Glutamatergic neuron (in vitro differentiated cells): ENCODE data around the gene CRYGD. TPM values are rescaled to one million over a fixed set of nuclear protein-coding genes. Genes with fewer than 3 reads are reported as not detected.
A peak's percentile ranks its signal among the peaks of the same experiment; 100 is the strongest.

ENCODE experiments used
- DNase-seq: peaks from one replicate; pipeline ENCODE4 v3.0.0; 2022
- H3K27ac Mint-ChIP-seq: one replicate; pipeline ENCODE4 v1.8.0; 2020; ENCODE audit warnings: mild to moderate bottlenecking, mixed read lengths, inconsistent platforms; ENCODE audit not compliant: unreplicated experiment
- H3K27me3 Mint-ChIP-seq: one replicate; pipeline ENCODE4 v1.8.0; 2020; ENCODE audit warnings: mild to moderate bottlenecking, moderate library complexity, mixed read lengths, inconsistent platforms; ENCODE audit not compliant: unreplicated experiment
- H3K36me3 Mint-ChIP-seq: one replicate; pipeline ENCODE4 v1.8.0; 2020; ENCODE audit warnings: mild to moderate bottlenecking, mixed read lengths, inconsistent platforms; ENCODE audit not compliant: unreplicated experiment
- H3K4me1 Mint-ChIP-seq: one replicate; pipeline ENCODE4 v1.8.0; 2020; ENCODE audit warnings: mild to moderate bottlenecking, low read depth, mixed read lengths, inconsistent platforms; ENCODE audit not compliant: unreplicated experiment
- H3K4me3 Mint-ChIP-seq: one replicate; pipeline ENCODE4 v1.8.0; 2020; ENCODE audit warnings: mild to moderate bottlenecking, mixed read lengths, inconsistent platforms; ENCODE audit not compliant: unreplicated experiment
- H3K9me3 Mint-ChIP-seq: one replicate; pipeline ENCODE4 v1.8.0; 2020; ENCODE audit warnings: mild to moderate bottlenecking, moderate library complexity, mixed read lengths, inconsistent platforms; ENCODE audit not compliant: unreplicated experiment
- CTCF ChIP-seq: fragments of 200-600 bp; sonication (generic); IDR thresholded peaks from one replicate; pipeline ENCODE4 v1.5.0; 2021; ENCODE audit not compliant: partially characterized antibody, unreplicated experiment
- total RNA-seq: library from RNA; stranded (reverse); fragmentation: NEBNext Ultra II Directional; extraction: Animal tissue kit (Norgen Biotek cat#: 25700); gene quantifications from one replicate; pipeline ENCODE4 v1.2.1, GENCODE V29; 2021; ENCODE audit not compliant: unreplicated experiment

CRYGD gene
- total RNA-seq, 1 donor from 2014 or later = 0.76 TPM

- Mint-ChIP-seq H3K9me3 (no peaks in the 10 kb centered on the region), H3K36me3 (peaks cover 9% of the 10 kb centered on the region), H3K27ac (no peak overlapping the region), H3K4me3 (no peak overlapping the region), H3K4me1 (no peaks in the 10 kb centered on the region), H3K27me3 (no peaks in the 10 kb centered on the region)
- TF ChIP-seq CTCF = no peak
- no peak for DNase-seq
These were observed 28.8 kb upstream of the CRYGD start for GRCh38 chr2:208153156-208153555.

- peaks cover 9% of the 10 kb centered on the region for H3K36me3 Mint-ChIP-seq
- no peaks in the 10 kb centered on the region for H3K9me3 Mint-ChIP-seq
- no peak for DNase-seq
- H3K4me1 Mint-ChIP-seq = no peaks in the 10 kb centered on the region
- TF ChIP-seq CTCF = no peak
- H3K27me3 Mint-ChIP-seq = peaks cover 2% of the 10 kb centered on the region
- no peak overlapping the region for H3K4me3 Mint-ChIP-seq
- no peak overlapping the region for H3K27ac Mint-ChIP-seq
These were observed 26.6 kb upstream of the CRYGD start for GRCh38 chr2:208150956-208151355.

GRCh38 chr2:208150094-208150493 lies 25.8 kb upstream of the CRYGD start:
- Mint-ChIP-seq H3K36me3 (peaks cover 9% of the 10 kb centered on the region), H3K4me1 (no peaks in the 10 kb centered on the region), H3K4me3 (no peak overlapping the region), H3K9me3 (no peaks in the 10 kb centered on the region), H3K27ac (no peak overlapping the region), H3K27me3 (peaks cover 2% of the 10 kb centered on the region)
- TF ChIP-seq CTCF = no peak
- no peak for DNase-seq

GRCh38 chr2:208148803-208149202 lies 24.5 kb upstream of the CRYGD start:
- H3K27ac Mint-ChIP-seq = no peak overlapping the region
- H3K36me3 Mint-ChIP-seq = peaks cover 9% of the 10 kb centered on the region
- peak; percentile 25 for TF ChIP-seq CTCF
- peaks cover 2% of the 10 kb centered on the region for H3K27me3 Mint-ChIP-seq
- no peak for DNase-seq
- no peaks in the 10 kb centered on the region for H3K4me1 Mint-ChIP-seq
- no peaks in the 10 kb centered on the region for H3K9me3 Mint-ChIP-seq
- H3K4me3 Mint-ChIP-seq = no peak overlapping the region

- H3K4me3 Mint-ChIP-seq = no peak overlapping the region
- H3K36me3 Mint-ChIP-seq = peaks cover 9% of the 10 kb centered on the region
- no peak for DNase-seq
- H3K27ac Mint-ChIP-seq = no peak overlapping the region
- no peaks in the 10 kb centered on the region for H3K4me1 Mint-ChIP-seq
- H3K9me3 Mint-ChIP-seq = no peaks in the 10 kb centered on the region
- TF ChIP-seq CTCF = no peak
- H3K27me3 Mint-ChIP-seq = peaks cover 2% of the 10 kb centered on the region
These were observed 23.4 kb upstream of the CRYGD start for GRCh38 chr2:208147759-208148158.
